A549 (cell line): Measurements from ENCODE around the gene PNPLA7.

Experiments used
- CTCF ChIP-seq: fragments of >200 bp; sonication (Bioruptor Twin); formaldehyde crosslinking; IDR thresholded peaks from 3 replicates; pipeline ENCODE4 v1.5.1; 2016
- EP300 ChIP-seq, 2 experiments: fragments of >200 bp; sonication (Bioruptor Twin); formaldehyde crosslinking; IDR thresholded peaks; 2 replicates in 1 of 2; 3 replicates in 1 of 2; pipeline ENCODE4 v1.6.1; 2016 to 2017
- HDAC2 ChIP-seq: fragments of 200-600 bp; sonication (generic); IDR thresholded peaks from 2 replicates; pipeline ENCODE4 v1.6.1; 2016
- MAZ ChIP-seq: fragments of 150-350 bp; IDR thresholded peaks from 2 replicates; pipeline ENCODE4 v1.6.1; 2014; ENCODE audit warnings: antibody characterized with exemption, low read depth, low read length, borderline replicate concordance
- PHF8 ChIP-seq: fragments of 200-600 bp; sonication (generic); IDR thresholded peaks from 2 replicates; pipeline ENCODE4 v1.6.1; 2016; ENCODE audit warnings: low read depth, mild to moderate bottlenecking, antibody characterized with exemption, moderate library complexity, borderline replicate concordance
- POLR2A ChIP-seq: IDR thresholded peaks from 2 replicates; pipeline ENCODE4 v1.6.1; 2012; ENCODE audit warnings: mild to moderate bottlenecking, low read length
- TF ChIP-seq, protein P1 (sequence below): fragments of 200-600 bp; sonication (generic); IDR thresholded peaks from 2 replicates; pipeline ENCODE4 v1.6.1; 2016; ENCODE audit warnings: antibody characterized with exemption, mild to moderate bottlenecking, moderate library complexity

GRCh38 chr9:137429974-137430722, 120.1 kb downstream of the PNPLA7 start:
- TF ChIP-seq, protein P1, sequence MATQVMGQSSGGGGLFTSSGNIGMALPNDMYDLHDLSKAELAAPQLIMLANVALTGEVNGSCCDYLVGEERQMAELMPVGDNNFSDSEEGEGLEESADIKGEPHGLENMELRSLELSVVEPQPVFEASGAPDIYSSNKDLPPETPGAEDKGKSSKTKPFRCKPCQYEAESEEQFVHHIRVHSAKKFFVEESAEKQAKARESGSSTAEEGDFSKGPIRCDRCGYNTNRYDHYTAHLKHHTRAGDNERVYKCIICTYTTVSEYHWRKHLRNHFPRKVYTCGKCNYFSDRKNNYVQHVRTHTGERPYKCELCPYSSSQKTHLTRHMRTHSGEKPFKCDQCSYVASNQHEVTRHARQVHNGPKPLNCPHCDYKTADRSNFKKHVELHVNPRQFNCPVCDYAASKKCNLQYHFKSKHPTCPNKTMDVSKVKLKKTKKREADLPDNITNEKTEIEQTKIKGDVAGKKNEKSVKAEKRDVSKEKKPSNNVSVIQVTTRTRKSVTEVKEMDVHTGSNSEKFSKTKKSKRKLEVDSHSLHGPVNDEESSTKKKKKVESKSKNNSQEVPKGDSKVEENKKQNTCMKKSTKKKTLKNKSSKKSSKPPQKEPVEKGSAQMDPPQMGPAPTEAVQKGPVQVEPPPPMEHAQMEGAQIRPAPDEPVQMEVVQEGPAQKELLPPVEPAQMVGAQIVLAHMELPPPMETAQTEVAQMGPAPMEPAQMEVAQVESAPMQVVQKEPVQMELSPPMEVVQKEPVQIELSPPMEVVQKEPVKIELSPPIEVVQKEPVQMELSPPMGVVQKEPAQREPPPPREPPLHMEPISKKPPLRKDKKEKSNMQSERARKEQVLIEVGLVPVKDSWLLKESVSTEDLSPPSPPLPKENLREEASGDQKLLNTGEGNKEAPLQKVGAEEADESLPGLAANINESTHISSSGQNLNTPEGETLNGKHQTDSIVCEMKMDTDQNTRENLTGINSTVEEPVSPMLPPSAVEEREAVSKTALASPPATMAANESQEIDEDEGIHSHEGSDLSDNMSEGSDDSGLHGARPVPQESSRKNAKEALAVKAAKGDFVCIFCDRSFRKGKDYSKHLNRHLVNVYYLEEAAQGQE: no peak
- no peak for TF ChIP-seq POLR2A
- no peak for TF ChIP-seq HDAC2
- TF ChIP-seq CTCF: no peak
- no peak for TF ChIP-seq PHF8
- no peak for TF ChIP-seq MAZ
- TF ChIP-seq EP300 (IDR thresholded peaks at IDR 0.05): no peak
